Kidney tubule cell (primary cell): Measurements from ENCODE around the gene ATG7.

Experiments used
- DNase-seq: peaks from one replicate; pipeline ENCODE4 v3.0.0-alpha.2; 2018; ENCODE audit warnings: low spot score

The ATG7 gene, protein sequence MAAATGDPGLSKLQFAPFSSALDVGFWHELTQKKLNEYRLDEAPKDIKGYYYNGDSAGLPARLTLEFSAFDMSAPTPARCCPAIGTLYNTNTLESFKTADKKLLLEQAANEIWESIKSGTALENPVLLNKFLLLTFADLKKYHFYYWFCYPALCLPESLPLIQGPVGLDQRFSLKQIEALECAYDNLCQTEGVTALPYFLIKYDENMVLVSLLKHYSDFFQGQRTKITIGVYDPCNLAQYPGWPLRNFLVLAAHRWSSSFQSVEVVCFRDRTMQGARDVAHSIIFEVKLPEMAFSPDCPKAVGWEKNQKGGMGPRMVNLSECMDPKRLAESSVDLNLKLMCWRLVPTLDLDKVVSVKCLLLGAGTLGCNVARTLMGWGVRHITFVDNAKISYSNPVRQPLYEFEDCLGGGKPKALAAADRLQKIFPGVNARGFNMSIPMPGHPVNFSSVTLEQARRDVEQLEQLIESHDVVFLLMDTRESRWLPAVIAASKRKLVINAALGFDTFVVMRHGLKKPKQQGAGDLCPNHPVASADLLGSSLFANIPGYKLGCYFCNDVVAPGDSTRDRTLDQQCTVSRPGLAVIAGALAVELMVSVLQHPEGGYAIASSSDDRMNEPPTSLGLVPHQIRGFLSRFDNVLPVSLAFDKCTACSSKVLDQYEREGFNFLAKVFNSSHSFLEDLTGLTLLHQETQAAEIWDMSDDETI

GRCh38 chr3:11271986-11272904, at the start of gene ATG7:
ATG7 (plus strand) TSS chr3:11272397; CDS start chr3:11298696, 26,299 bp downstream.
- DNase-seq: peak; percentile 96

GRCh38 chr3:11224010-11224409, 48.2 kb upstream of the ATG7 start:
- no peak for DNase-seq

DNA sequence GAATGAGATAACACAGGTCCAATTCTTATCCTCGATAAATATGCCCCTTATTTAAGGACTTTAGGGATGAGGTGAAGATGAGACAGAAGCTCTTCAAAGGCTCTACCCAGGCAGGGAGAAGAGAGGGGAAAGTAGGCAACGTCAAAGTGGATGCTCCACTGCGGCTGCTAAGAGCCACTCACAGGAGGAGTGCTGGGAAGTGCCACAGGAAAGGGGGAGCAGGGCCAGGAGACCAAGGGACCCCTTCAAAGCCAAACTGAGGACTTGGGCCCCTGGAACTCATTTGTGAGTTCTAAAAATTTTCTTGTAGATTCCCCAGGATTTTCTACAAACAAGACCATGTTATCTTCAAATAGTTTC, 47.3 kb upstream of the ATG7 start:
- DNase-seq: no peak

DNA sequence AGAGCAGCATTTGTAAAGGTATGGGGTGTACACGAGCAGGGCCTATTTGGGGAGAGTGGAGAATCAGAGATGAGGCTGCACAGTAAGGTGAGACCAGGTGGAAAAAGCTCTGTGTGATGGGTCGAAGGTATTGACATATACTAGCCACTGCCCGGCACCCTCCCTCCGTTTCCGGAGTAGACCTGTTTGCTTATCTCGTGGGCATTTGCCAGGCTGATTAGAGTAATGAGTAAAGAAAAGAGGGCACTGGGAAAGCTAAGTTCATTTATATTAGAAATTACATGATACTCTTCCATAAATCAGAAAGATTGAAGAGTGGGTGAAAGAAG, 46.2 kb upstream of the ATG7 start:
- DNase-seq: no peak

DNA sequence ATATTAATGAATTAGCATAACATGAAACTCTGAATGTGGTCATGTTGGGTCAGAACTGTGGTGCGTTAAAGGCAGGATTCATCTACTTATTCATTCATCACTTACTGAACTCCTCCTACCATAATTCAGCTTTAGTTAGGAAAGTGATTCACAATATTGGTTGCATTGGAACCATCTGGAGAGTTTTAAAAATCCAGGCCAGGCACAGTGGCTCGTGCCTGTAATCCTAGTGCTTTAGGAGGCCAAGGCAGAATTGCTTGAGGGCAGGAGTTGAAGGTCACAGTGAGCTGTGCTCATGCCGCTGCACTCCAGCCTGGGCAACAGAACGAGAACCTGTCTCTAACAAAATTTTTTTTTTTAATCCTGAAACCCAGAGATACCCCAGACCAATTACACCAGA, 44.2 kb upstream of the ATG7 start:
- DNase-seq: no peak

- no peak for DNase-seq
Observed at GRCh38 chr3:11230125-11230524, 42.1 kb upstream of the ATG7 start.

- no peak for DNase-seq
Observed at GRCh38 chr3:11230832-11231231, 41.4 kb upstream of the ATG7 start.

DNA sequence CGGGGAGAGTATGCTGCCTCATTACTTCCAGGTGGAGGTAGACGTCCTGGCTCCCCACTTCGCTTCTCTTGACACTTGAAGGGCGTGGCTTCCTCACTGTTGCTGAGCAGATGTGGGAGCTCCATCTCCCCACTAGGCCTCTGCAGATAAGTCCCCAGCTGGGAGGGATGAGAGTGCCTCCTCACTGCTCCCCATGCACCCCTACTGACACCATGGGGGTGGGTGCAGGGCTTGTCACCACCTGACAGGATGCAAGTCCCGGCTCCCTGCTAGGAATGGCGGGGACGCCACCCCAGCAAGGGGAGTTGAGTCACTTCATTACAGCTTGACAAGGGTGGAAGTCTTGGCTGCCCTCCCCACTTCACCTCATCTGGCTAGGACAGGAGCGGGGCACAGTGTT, 36.8 kb upstream of the ATG7 start:
- no peak for DNase-seq

GRCh38 chr3:11236588-11237461, 35.4 kb upstream of the ATG7 start:
- DNase-seq: peak; percentile 78

DNA sequence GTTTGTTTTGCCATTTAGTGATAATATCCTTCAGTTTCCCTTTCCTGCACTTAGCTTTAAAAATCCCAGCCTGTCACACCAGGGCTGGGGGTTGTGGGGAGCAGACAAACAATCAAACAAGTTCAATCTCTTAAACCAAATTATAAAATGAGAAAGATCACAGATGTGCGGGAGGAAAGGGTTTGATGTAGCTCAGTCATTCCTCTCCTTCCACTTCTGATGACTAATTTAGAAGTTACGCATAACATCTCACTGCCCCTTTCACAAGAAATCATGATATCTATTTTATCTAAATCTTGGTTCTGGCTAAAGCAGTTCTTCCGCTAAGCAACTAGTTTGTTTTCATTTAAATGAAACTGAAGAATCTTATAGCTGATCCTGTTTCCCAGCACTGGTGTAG, 34.1 kb upstream of the ATG7 start:
- DNase-seq: peak; percentile 52

- peak; percentile 87 for DNase-seq
Observed at GRCh38 chr3:11238880-11239279, 33.3 kb upstream of the ATG7 start.

- no peak for DNase-seq
Observed at GRCh38 chr3:11239796-11240195, 32.4 kb upstream of the ATG7 start.

GRCh38 chr3:11240496-11240895, 31.7 kb upstream of the ATG7 start:
- no peak for DNase-seq

- DNase-seq: peak; percentile 41
Observed at GRCh38 chr3:11244121-11244677, 28.0 kb upstream of the ATG7 start.

DNA sequence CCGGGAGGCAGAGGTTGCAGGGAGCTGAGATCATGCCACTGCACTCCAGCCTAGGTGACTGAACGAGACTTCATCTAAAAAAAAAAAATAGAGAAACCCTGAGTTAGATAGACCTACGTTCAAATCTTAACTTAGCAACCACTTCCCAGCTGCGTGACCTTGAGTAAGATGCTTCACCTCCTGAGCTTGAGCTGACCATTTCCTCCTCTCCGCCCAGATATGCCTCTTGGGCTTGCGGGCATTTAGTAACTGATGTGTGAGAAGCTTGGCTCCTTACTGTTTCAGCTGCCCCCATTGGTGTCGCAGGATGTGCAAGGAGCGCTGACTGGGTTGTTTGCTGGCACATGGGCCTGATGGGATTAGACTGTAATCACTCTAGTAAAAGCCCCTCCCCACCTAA, 26.9 kb upstream of the ATG7 start:
- DNase-seq: no peak

GRCh38 chr3:11245827-11246662, 26.2 kb upstream of the ATG7 start:
- DNase-seq: no peak

GRCh38 chr3:11246663-11246970, 25.6 kb upstream of the ATG7 start:
- DNase-seq: peak; percentile 23

- DNase-seq: no peak
Observed at GRCh38 chr3:11247362-11247761, 24.8 kb upstream of the ATG7 start.

- DNase-seq: peak; percentile 47
Observed at GRCh38 chr3:11248596-11248995, 23.6 kb upstream of the ATG7 start.
